Stimulated activated naive CD8-positive, alpha-beta T cell treated with anti-CD3 and anti-CD28 coated beads, Interleukin-15, Interleukin-2, amounts not matched to agents 100 U/mL and 50 U/mL, for 24 hours (primary cell): Measurements from ENCODE around the gene SUPV3L1.
"Not testable (repeated sequence)": the region's sequence is repeated elsewhere in the genome, so short reads cannot be mapped to it uniquely, and the experiment has no call there.

Source experiments
- ATAC-seq: fragments of 150-1000 bp; cut with Tn5 transposase; one replicate; pipeline ENCODE4 v1.10.0; 2021
- DNase-seq: peaks from one replicate; pipeline ENCODE4 v3.0.0; 2021

SUPV3L1 gene

GRCh38 chr10:69230128-69230527, 50.1 kb downstream of the SUPV3L1 start:
- no peak for ATAC-seq
- DNase-seq = no peak

GRCh38 chr10:69232252-69232651, 52.2 kb downstream of the SUPV3L1 start:
- DNase-seq (no peak), ATAC-seq (no peak)

GRCh38 chr10:69232736-69233480, 52.9 kb downstream of the SUPV3L1 start:
- no peak for ATAC-seq
- no peak for DNase-seq

- ATAC-seq = no peak
- no peak for DNase-seq
These were observed 54.4 kb downstream of the SUPV3L1 start for GRCh38 chr10:69234447-69234846.

GRCh38 chr10:69237528-69238159, 57.6 kb downstream of the SUPV3L1 start:
- ATAC-seq (peak; percentile 96), DNase-seq (peak; percentile 89)

GRCh38 chr10:69239136-69239535, 59.1 kb downstream of the SUPV3L1 start:
- ATAC-seq = no peak
- no peak for DNase-seq

- DNase-seq (no peak), ATAC-seq (no peak)
These were observed 59.9 kb downstream of the SUPV3L1 start for GRCh38 chr10:69239816-69240434.

GRCh38 chr10:69240455-69240854, 60.4 kb downstream of the SUPV3L1 start:
- no peak for ATAC-seq
- DNase-seq = no peak

GRCh38 chr10:69241575-69241974, 61.5 kb downstream of the SUPV3L1 start:
- ATAC-seq (no peak), DNase-seq (no peak)

GRCh38 chr10:69242040-69242851, 62.2 kb downstream of the SUPV3L1 start:
- DNase-seq (no peak), ATAC-seq (no peak)

GRCh38 chr10:69242852-69243212, 62.8 kb downstream of the SUPV3L1 start:
- DNase-seq (no peak), ATAC-seq (no peak)

- ATAC-seq (no peak), DNase-seq (no peak)
These were observed 63.8 kb downstream of the SUPV3L1 start for GRCh38 chr10:69243817-69244216.

- no peak for ATAC-seq
These were observed 66.0 kb downstream of the SUPV3L1 start for GRCh38 chr10:69246036-69246435.

GRCh38 chr10:69246581-69247312, 66.7 kb downstream of the SUPV3L1 start:
- no peak for DNase-seq
- ATAC-seq = no peak

More at GRCh38 chr10:69246036-69246435, 66.0 kb downstream of the SUPV3L1 start:
- no peak for DNase-seq

- DNase-seq = no peak
- no peak for ATAC-seq
These were observed 67.3 kb downstream of the SUPV3L1 start for GRCh38 chr10:69247313-69247710.

GRCh38 chr10:69248117-69248730, 68.2 kb downstream of the SUPV3L1 start:
- DNase-seq (no peak), ATAC-seq (no peak)

GRCh38 chr10:69250041-69250440, 70.0 kb downstream of the SUPV3L1 start:
- no peak for DNase-seq
- ATAC-seq = no peak

GRCh38 chr10:69251417-69251816, 71.4 kb downstream of the SUPV3L1 start:
- not testable (repeated sequence) for ATAC-seq, DNase-seq

- DNase-seq (no peak), ATAC-seq (no peak)
These were observed 73.1 kb downstream of the SUPV3L1 start for GRCh38 chr10:69253171-69253570.

GRCh38 chr10:69254877-69255276, 74.8 kb downstream of the SUPV3L1 start:
- DNase-seq (no peak), ATAC-seq (no peak)
